Liver (tissue), 9 donors: ENCODE data around the gene SSRP1. TPM values are rescaled to one million over a fixed set of nuclear protein-coding genes. Genes with fewer than 3 reads are reported as not detected.

Source experiments
- DNase-seq: peaks from one replicate; pipeline ENCODE4 v3.0.0-alpha.2; 2017; ENCODE audit warnings: low spot score
- H3K27ac ChIP-seq, 2 donors: one replicate each; pipeline ENCODE4 v1.7.0; 2013; ENCODE audit warnings: inconsistent platforms in 2 of 2, low read length in 2 of 2, control low read depth in 1 of 2, low read depth in 1 of 2, mild to moderate bottlenecking in 1 of 2
- H3K27me3 ChIP-seq, 4 donors: one replicate each; pipeline versions ENCODE4 v1.6.1 to v1.7.0; 2013; ENCODE audit warnings: low read length in 3 of 4, inconsistent platforms in 1 of 4, mild to moderate bottlenecking in 1 of 4, moderate library complexity in 1 of 4; ENCODE audit not compliant: control insufficient read depth in 4 of 4, insufficient read depth in 4 of 4
- H3K36me3 ChIP-seq, 4 donors: one replicate each; pipeline versions ENCODE4 v1.6.1 to v1.7.0; 2013; ENCODE audit warnings: low read length in 3 of 4, mild to moderate bottlenecking in 3 of 4, low read depth in 1 of 4, moderate library complexity in 1 of 4; ENCODE audit not compliant: control insufficient read depth in 4 of 4, insufficient read depth in 3 of 4
- H3K4me1 ChIP-seq, 4 donors: one replicate each; pipeline versions ENCODE4 v1.6.1 to v1.7.0; 2013; ENCODE audit warnings: low read length in 3 of 4, mild to moderate bottlenecking in 3 of 4, moderate library complexity in 1 of 4; ENCODE audit not compliant: control insufficient read depth in 4 of 4, insufficient read depth in 4 of 4
- H3K4me3 ChIP-seq, 3 donors: one replicate each; pipeline versions ENCODE4 v1.6.1 to v1.7.0; 2013; ENCODE audit warnings: low read length in 3 of 3, control low read depth in 1 of 3, low read depth in 1 of 3, mild to moderate bottlenecking in 1 of 3
- H3K9ac ChIP-seq, 2 donors: one replicate each; pipeline ENCODE4 v1.7.0; 2013; ENCODE audit warnings: low read length in 2 of 2, mild to moderate bottlenecking in 2 of 2, moderate library complexity in 2 of 2, control low read depth in 1 of 2, low read depth in 1 of 2
- H3K9me3 ChIP-seq, 4 donors: one replicate each; pipeline versions ENCODE4 v1.6.1 to v1.7.0; 2013; ENCODE audit warnings: low read length in 3 of 4; ENCODE audit not compliant: control insufficient read depth in 4 of 4
- EGR1 ChIP-seq, 2 donors: IDR thresholded peaks; 2 replicates each; pipeline ENCODE4 v1.6.1; 2016 to 2018; ENCODE audit warnings: antibody characterized with exemption in 2 of 2, low read depth in 2 of 2
- FOXA1 ChIP-seq: IDR thresholded peaks from 2 replicates; pipeline ENCODE4 v1.6.1; 2016; ENCODE audit warnings: antibody characterized with exemption
- FOXA2 ChIP-seq: IDR thresholded peaks from 2 replicates; pipeline ENCODE4 v1.6.1; 2016; ENCODE audit warnings: antibody characterized with exemption
- GABPA ChIP-seq, 2 donors: IDR thresholded peaks in 1 of 2; conservative IDR thresholded peaks in 1 of 2; 2 replicates each; pipeline ENCODE4 v1.6.1; 2016; ENCODE audit warnings: antibody characterized with exemption in 2 of 2, mild to moderate bottlenecking in 1 of 2, moderate library complexity in 1 of 2
- HNF4A ChIP-seq, 2 donors: conservative IDR thresholded peaks; 2 replicates each; pipeline ENCODE4 v1.6.1; 2016; ENCODE audit warnings: antibody characterized with exemption in 2 of 2, mild to moderate bottlenecking in 2 of 2
- HNF4G ChIP-seq: IDR thresholded peaks from 2 replicates; pipeline ENCODE4 v1.6.1; 2016; ENCODE audit warnings: antibody characterized with exemption
- NR2F2 ChIP-seq: IDR thresholded peaks from 2 replicates; pipeline ENCODE4 v1.6.1; 2016; ENCODE audit warnings: antibody characterized with exemption
- RXRA ChIP-seq, 2 donors: IDR thresholded peaks; 2 replicates each; pipeline ENCODE4 v1.6.1; 2017 to 2018; ENCODE audit warnings: antibody characterized with exemption in 2 of 2, mild to moderate bottlenecking in 1 of 2
- SP1 ChIP-seq: IDR thresholded peaks from 2 replicates; pipeline ENCODE4 v1.6.1; 2018; ENCODE audit warnings: antibody characterized with exemption, mild to moderate bottlenecking
- TAF1 ChIP-seq: conservative IDR thresholded peaks from 2 replicates; pipeline ENCODE4 v1.6.1; 2016; ENCODE audit warnings: antibody characterized with exemption, mild to moderate bottlenecking
- WGBS: extraction: QIAGEN DNeasy Blood & Tissue Kit; methylation state at CpG from one replicate; pipeline ENCODE4 v1.1.7; 2013; 5-methylcytosine and 5-hydroxymethylcytosine counted together
- polyA plus RNA-seq, 2 donors: library from polyadenylated mRNA; stranded (reverse) in 1 of 2; unstranded in 1 of 2; fragments of 200-250 nt in 1 of 2; fragments of >200 nt in 1 of 2; fragmentation: Nextera tagmentation in 1 of 2; extraction: Ambion mirVana in 1 of 2; gene quantifications; one replicate each; pipeline versions ENCODE4 v1.2.1 to v1.2.3, GENCODE V29; 2013 to 2015
- total RNA-seq, 2 donors: library from RNA; depleted of rRNA; stranded (reverse); fragments of >200 nt; gene quantifications; one replicate each; pipeline ENCODE4 v1.2.3, GENCODE V29; 2014
- TF ChIP-seq, protein P1 (sequence below): IDR thresholded peaks from 2 replicates; pipeline ENCODE4 v1.6.1; 2016; ENCODE audit warnings: antibody characterized with exemption
- TF ChIP-seq, protein P2 (sequence below): fragments of 150-350 bp; IDR thresholded peaks from 2 replicates; pipeline ENCODE4 v1.5.1; 2017; ENCODE audit warnings: improper control_type of control experiment, low read depth, low read length; ENCODE audit not compliant: missing input control
- donor health status: healthy.
- donor health status: healthy.
- donor health status: healthy.
- donor health status: healthy.
- donor health status: healthy.

SSRP1 gene
- total and polyA plus RNA-seq, 4 donors, result 13.9 to 45.3 (median 28.4) TPM

DNA sequence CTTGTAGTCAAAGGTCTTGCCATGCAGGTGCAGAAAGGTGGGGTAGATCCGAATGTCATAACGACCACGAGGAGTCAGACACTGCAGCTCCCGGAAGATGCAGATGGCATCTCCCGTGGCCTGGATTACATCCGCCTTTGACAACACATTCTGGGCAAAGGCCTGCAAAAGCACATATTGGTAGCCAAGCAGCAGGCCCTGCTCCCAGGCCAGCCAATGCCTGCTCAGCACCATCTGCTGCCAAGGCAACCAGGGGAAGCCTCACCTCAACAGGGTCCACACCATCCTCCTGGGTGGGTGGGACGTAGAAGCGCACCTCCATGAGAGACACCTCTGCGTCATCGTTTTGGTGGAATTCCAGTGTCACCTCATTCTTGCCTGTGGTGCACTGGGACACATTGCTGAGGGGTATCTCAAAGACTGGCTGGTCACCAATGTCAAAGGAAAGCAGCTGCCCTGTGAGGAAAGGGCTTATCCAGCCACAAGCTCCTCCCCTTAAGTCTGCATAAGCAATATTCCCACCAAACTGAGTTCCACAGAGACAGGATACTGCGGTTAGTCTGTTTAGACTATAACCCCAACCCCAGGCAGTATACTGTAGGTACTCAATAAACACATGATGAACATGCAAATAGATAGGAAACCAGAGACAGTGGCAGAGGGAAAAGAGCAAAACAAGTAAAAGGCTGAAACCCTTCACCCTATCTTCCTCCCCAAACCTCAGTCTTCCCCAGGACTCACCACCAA, 2.8 kb downstream of the SSRP1 start:
- Histone ChIP-seq H3K9me3 (no peaks in the 10 kb centered on the region), H3K4me3 (no peak overlapping the region), H3K27ac (no peak overlapping the region), H3K27me3 (no peaks in the 10 kb centered on the region), H3K9ac (no peak overlapping the region), H3K4me1 (peaks cover 2 to 18% (median 13%) of the 10 kb centered on the region in 4 donors), H3K36me3 (peaks cover 6 to 51% (median 35%) of the 10 kb centered on the region in 4 donors)
- 96% methylated on average over 11 of the region's 11 CpGs for WGBS
- TF ChIP-seq, protein P1, sequence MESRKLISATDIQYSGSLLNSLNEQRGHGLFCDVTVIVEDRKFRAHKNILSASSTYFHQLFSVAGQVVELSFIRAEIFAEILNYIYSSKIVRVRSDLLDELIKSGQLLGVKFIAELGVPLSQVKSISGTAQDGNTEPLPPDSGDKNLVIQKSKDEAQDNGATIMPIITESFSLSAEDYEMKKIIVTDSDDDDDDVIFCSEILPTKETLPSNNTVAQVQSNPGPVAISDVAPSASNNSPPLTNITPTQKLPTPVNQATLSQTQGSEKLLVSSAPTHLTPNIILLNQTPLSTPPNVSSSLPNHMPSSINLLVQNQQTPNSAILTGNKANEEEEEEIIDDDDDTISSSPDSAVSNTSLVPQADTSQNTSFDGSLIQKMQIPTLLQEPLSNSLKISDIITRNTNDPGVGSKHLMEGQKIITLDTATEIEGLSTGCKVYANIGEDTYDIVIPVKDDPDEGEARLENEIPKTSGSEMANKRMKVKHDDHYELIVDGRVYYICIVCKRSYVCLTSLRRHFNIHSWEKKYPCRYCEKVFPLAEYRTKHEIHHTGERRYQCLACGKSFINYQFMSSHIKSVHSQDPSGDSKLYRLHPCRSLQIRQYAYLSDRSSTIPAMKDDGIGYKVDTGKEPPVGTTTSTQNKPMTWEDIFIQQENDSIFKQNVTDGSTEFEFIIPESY, result no peak
- TF ChIP-seq SP1 (no peak), RXRA (IDR thresholded peaks at IDR 0.05) (no peak), HNF4A (conservative IDR thresholded peaks at IDR 0.05) (no peak), FOXA1 (no peak), TAF1 (no peak), FOXA2 (no peak)
- TF ChIP-seq, protein P2, sequence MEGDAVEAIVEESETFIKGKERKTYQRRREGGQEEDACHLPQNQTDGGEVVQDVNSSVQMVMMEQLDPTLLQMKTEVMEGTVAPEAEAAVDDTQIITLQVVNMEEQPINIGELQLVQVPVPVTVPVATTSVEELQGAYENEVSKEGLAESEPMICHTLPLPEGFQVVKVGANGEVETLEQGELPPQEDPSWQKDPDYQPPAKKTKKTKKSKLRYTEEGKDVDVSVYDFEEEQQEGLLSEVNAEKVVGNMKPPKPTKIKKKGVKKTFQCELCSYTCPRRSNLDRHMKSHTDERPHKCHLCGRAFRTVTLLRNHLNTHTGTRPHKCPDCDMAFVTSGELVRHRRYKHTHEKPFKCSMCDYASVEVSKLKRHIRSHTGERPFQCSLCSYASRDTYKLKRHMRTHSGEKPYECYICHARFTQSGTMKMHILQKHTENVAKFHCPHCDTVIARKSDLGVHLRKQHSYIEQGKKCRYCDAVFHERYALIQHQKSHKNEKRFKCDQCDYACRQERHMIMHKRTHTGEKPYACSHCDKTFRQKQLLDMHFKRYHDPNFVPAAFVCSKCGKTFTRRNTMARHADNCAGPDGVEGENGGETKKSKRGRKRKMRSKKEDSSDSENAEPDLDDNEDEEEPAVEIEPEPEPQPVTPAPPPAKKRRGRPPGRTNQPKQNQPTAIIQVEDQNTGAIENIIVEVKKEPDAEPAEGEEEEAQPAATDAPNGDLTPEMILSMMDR, result no peak
- DNase-seq, result no peak

DNA sequence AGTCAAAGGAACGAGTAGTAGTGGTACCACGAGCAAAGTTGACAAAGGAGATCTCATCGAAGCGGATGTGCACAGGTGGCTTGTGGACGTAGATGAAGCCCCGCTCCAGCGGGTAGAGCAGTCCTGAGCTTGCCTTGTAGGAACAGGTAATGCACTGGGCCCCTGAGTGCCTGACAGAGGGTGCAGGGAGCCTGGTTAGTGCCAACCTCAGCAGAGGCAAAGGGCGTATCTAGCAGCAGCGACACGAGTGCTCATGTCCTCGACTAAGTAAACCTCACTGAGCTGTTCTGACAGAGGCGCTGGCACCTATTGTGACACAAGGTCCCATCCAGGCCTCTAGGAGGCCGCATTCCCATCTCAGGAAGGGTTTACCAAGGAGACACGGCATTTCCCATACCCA, 4.0 kb downstream of the SSRP1 start:
- H3K4me1 ChIP-seq, result peaks cover 2 to 18% (median 13%) of the 10 kb centered on the region in 4 donors
- no peaks in the 10 kb centered on the region for H3K9me3 ChIP-seq
- TF ChIP-seq HNF4A (conservative IDR thresholded peaks at IDR 0.05), result no peak
- no peak for TF ChIP-seq HNF4G
- TF ChIP-seq, protein P1, result no peak
- no peak for TF ChIP-seq GABPA (IDR thresholded peaks at IDR 0.05 in 1 of 2, conservative IDR thresholded peaks at IDR 0.05 in 1 of 2)
- no peak for TF ChIP-seq NR2F2
- no peak for TF ChIP-seq EGR1 (IDR thresholded peaks at IDR 0.05; ENCODE audit: low read depth in 2 of 2)
- H3K4me3 ChIP-seq, result no peak overlapping the region
- DNase-seq, result no peak
- no peaks in the 10 kb centered on the region for H3K27me3 ChIP-seq
- peaks cover 6 to 62% (median 39%) of the 10 kb centered on the region in 4 donors for H3K36me3 ChIP-seq
- WGBS, result 95% methylated on average over 14 of the region's 14 CpGs
- H3K27ac ChIP-seq, result no peak overlapping the region
- H3K9ac ChIP-seq, result no peak overlapping the region
